22Rv1 (cell line): ENCODE measurements around the gene SLC66A1.

Source experiments
- H3K27ac ChIP-seq: fragments of 450-650 bp; 2 replicates; pipeline ENCODE4 v1.5.1; 2017
- ZFX ChIP-seq: fragments of 450-650 bp; IDR thresholded peaks from 2 replicates; pipeline ENCODE4 v1.6.1; 2017; ENCODE audit warnings: antibody characterized with exemption, borderline replicate concordance
- TF ChIP-seq, protein P1 (sequence below): fragments of 450-650 bp; IDR thresholded peaks from 2 replicates; pipeline ENCODE4 v1.5.1; 2017; ENCODE audit warnings: mild to moderate bottlenecking

SLC66A1 gene

DNA sequence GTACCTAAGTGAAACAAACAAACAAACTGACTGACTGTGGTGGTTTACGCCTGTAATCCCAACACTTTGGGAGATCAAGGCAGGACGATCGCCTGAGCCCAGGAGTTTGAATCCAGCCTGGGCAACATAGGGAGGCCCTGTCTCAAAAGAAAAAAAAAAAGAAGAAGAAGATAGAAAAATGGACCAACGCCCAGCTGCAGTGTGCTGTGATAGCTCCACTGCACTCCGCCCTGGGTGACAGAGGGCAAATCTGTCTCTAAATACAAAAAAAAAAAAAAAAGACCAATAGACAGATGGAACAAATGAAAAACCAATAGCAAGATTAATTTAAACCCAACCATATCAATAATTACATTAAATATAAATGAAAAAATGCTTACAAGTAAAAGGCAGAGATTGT, 37.5 kb upstream of the SLC66A1 start:
- TF ChIP-seq, protein P1, sequence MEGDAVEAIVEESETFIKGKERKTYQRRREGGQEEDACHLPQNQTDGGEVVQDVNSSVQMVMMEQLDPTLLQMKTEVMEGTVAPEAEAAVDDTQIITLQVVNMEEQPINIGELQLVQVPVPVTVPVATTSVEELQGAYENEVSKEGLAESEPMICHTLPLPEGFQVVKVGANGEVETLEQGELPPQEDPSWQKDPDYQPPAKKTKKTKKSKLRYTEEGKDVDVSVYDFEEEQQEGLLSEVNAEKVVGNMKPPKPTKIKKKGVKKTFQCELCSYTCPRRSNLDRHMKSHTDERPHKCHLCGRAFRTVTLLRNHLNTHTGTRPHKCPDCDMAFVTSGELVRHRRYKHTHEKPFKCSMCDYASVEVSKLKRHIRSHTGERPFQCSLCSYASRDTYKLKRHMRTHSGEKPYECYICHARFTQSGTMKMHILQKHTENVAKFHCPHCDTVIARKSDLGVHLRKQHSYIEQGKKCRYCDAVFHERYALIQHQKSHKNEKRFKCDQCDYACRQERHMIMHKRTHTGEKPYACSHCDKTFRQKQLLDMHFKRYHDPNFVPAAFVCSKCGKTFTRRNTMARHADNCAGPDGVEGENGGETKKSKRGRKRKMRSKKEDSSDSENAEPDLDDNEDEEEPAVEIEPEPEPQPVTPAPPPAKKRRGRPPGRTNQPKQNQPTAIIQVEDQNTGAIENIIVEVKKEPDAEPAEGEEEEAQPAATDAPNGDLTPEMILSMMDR, result no peak
- no peak for TF ChIP-seq ZFX
- no peak overlapping the region for H3K27ac ChIP-seq

DNA sequence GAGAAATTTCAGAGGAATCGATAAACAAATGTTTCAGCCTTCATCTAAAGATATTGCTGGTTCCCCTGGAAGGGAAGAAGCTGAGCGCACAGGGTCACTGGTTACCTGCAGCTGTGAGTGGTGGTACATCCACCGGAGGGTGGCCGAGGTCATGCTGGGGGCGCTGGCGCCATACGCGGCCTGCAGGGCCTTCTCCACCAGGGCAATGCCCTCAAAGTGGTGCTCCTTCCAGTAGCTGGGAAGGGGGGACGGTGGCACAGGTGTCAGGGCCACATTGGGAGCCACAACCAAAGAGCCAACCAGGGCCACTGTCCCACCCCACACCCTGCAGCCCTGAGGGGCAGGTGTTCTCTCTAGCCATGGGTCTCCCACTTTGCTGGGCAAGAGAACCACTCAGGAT, 28.2 kb upstream of the SLC66A1 start:
- TF ChIP-seq ZFX, result no peak
- TF ChIP-seq, protein P1, result no peak
- no peak overlapping the region for H3K27ac ChIP-seq

DNA sequence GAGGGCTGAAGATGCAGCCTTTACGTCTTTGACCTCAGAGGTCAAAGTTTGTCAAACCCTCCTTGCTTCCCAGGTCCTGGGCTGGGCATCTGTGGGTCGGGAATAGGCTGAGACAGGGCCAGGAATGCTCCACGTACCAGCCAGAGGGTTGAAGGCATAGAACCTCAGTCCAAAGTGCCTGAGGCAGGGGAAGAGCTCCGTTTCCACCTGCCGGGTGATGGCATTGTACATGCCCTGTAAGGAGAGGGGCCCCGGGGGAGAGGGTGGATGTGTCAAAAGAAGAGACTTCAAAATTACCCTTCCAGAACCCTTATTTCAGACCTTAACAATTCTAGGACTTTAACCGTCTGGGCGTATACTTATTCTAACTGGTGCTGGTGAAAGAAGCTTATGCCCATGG, 27.2 kb upstream of the SLC66A1 start:
- TF ChIP-seq ZFX, result no peak
- TF ChIP-seq, protein P1, result no peak
- peak overlapping the region; percentile 77 for H3K27ac ChIP-seq

DNA sequence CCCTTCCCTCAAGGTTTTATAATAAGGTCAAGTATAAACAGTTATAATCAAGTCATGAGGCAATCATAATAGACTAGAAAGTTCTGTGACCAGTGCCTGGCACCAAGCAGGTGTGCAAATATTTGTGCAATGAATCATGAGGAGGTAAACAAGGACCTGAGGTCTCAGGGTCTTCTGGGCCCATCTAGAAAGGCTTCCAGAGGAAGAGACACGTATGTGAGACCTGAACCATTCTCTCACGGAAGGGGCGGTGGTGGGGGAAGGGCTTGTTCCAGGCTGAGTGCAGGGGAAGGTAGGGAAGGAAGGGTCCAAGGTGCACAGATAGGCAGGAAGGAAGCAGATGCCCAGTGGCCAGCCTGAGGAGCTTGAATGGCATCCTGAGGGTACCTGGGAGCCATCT, 26.8 kb upstream of the SLC66A1 start:
- peak overlapping the region; percentile 77 for H3K27ac ChIP-seq

DNA sequence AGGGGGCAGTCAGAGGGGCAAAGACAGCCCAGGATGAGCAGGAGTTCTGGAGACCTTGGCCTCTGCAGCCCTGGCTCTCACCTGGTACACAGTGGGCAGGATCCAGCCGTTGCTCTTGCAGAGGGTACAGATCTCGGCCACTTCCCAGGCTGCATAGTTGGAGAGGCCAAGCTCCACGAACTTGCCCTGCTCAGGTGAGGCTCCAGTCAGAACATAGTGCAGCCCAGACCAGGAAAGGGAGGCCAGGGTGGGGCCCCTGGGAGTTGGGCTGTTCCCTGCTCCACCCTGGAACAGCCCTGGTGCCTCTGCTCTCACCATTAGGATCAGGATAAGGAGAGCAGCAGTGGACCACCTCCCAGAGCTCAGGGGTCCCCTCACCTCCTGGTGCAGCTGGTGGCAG, 26.3 kb upstream of the SLC66A1 start:
- H3K27ac ChIP-seq, result peak overlapping the region; percentile 77

DNA sequence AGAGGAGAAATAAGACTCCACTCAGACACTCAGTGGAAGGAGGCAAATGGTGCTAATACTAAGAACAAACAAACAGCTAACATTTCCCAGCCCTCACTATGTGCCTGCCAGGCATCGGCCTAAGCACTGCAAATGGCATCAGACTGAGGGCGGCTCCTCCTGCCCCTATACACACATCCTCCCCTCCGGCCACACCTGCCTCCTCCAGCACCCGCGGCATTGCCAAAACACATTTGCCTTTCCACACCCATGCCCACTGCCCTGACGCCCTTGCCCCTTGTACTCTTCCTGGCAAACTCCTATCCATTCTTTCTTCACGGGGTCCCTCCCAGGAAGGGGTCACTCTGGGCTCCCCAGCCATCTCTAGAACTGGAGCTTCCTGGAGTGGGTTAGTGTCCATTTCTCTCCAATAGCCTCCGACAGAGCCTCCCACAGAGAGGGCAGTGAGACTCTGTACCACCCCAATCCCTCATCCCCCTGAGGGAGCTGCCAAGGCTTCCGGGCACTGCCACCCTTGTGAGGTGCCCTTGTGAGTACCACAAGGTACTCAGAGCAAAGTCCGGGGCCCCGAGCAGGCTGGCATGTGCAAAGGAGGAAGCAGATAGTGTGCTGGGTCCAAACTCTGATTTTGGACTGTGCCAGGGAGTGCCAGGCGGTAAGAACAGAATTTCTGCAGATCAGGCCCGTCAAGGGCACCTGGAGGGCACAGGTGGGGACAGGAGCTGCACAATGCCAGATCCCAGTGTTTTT, 24.5 kb upstream of the SLC66A1 start:
- TF ChIP-seq, protein P1, result no peak
- no peak for TF ChIP-seq ZFX
- peak overlapping the region; percentile 77 for H3K27ac ChIP-seq

DNA sequence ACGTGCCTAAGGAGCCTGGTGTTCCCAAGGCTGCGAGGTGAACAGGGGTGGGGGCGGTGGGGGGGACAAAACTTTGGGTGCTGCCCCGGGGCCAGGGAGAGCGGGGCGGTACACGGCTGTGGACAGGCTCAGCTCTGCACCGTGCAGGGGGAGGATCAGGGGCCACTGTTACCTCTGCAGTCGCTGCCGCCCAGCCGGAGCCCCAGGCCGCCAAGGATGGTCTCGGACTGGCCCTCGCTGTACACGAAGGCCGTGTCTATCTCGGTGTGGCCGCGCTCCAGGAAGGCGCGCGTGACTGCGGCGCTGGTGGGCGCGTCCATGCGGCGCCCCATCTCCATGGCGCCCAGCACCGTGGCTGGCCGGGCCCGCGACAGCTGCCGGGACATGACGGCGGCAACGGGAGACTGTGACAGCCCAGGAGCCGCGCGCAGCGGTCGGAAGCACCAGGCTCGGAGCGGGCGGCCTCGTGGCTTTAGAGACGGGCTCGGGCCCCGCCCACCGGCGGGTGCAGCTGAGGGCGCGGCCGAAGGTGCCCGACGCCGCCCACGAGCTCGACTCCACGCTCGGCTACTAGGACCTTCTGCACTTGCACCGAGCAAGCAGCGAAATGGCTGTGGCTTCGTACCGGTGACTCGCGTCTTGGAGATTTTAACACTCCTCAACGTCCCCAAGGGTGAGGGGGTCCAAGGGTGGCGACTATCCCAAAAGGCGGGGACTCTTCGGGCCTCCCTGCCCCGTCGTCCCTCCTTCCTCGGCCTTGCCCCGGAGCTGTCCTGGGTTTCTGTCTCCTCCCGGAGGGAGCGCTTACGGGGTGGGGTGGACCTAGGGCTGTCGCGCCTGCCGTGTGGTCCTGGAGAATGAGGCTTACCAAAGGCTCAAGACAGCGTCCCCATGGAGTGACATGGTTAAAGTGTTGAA, 23.5 kb upstream of the SLC66A1 start, which contains the start of gene AKR7A3:
Gene AKR7A3, minus strand, starts transcription at position 447 of the 918 bp plus-strand sequence. Its CDS starts 61 bp downstream, at position 386.
- peak within 1 kb of the TSS; percentile 77 for H3K27ac ChIP-seq

DNA sequence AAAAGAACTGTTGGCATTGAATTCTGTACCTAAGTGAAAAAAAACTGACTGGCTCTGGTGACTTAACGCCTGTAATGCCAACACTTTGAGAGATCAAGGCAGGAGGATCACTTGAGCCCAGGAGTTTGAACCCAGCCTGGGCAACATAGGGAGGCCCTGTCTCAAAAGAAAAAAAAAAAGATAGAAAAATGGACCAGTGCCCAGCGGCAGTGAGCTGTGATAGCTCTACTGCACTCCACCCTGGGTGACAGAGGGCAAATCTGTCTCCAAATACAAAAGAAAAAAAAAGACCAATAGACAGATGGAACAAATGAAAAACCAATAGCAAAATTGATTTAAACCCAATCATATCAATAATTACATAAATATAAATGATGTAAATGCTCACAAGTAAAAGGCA, 22.9 kb upstream of the SLC66A1 start:
- H3K27ac ChIP-seq, result peak overlapping the region; percentile 77
- TF ChIP-seq, protein P1, result no peak
- TF ChIP-seq ZFX, result no peak
